Stimulated activated CD8-positive, alpha-beta memory T cell treated with anti-CD3 and anti-CD28 coated beads, Interleukin-12 subunit alpha, Interleukin-12 subunit beta, amount 100 ng/mL, for 24 hours (primary cell): ENCODE measurements around the gene PIKFYVE.
"Not testable (repeated sequence)": the region's sequence is repeated elsewhere in the genome, so short reads cannot be mapped to it uniquely, and the experiment has no call there.

Source experiments
- DNase-seq: peaks from one replicate; pipeline ENCODE4 v3.0.0-alpha.2; 2020; ENCODE audit errors: extremely low read depth

The PIKFYVE gene

DNA sequence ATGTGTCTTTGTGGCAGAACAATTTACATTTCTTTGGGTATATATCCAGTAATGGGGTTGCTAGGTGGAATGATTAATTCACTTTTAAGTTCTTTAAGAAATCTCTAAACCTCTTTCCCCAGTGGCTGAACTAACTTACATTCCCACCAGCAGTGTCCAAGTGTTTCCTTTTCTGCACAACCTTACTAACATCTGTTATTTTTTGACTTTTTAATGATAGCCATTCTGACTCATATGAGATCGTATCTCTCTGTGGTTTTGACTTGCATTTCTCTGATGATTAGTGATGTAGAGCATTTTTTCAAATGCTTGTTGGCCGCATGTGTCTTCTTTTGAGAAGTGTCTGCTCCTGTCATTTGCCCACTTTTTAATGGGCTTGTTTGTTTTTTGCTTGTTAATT, 97.4 kb downstream of the PIKFYVE start:
- DNase-seq = no peak

- no peak for DNase-seq
Observed at GRCh38 chr2:208366215-208367127, 100.4 kb downstream of the PIKFYVE start.

GRCh38 chr2:208369091-208369490, 103.0 kb downstream of the PIKFYVE start:
- DNase-seq = no peak

DNA sequence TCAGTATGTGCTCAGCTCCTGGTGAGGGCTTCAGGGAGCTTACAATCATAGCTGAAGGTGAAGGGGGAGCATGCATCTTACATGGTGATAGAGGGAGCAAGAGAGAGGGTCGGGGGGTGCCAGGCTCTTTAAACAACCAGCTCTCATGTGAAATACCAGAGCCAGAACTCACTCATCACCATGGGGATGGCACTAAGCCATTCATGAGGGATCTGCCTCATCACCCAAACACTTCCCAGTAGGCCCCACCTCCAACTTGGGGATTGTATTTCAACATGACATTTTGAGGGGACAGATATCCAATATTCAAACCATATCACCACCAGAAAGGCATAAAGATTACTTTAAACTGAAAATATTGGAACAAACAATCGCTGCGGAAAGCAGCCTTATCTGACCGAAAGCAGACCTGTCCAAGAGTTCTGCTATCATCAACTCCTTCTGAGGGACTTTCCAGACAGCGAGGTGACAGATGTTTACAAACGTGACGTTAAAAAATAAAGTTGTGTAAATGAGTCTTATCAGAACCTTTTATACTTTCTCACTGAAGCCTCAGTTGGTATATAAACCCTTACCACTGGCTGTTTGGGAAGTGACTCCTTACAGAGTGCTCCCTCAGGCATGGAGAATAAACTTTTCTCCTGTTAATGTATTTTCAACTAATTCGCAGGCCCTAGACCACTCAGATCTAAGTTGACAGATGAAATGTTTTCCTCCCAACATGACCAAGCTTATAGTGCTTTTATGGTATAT, 105.0 kb downstream of the PIKFYVE start:
- DNase-seq = no peak

GRCh38 chr2:208371634-208371935, 105.5 kb downstream of the PIKFYVE start:
- DNase-seq = no peak

DNA sequence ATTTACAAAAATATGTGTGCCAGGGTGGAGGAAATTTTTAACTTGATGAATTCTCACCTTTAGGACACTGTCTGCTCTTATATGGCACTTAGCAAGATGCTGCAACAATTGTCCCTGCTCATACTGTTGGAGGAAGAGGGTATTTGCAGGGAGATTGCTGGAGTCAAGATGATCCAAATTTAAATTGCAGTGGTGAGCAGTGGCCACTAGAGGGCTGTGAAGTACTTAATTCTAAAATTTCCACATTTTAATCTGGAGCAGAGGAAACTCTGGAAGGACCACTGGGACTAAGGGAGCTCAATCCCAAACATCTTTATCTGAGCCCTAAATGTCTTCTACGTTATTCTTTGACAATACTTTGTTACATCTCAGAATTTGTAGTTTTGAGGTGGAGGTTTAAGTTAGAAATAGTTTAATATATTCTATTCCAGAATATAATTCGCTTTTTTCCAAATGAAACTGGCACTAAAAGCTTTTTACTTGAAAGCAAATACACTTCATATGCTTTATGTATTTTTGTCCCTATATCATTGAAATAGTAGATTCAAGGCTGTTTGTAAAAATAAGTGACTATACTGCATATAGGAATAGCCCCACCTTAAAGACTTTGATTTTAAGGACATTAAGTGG, 107.5 kb downstream of the PIKFYVE start:
- no peak for DNase-seq

GRCh38 chr2:208375491-208376068, 109.5 kb downstream of the PIKFYVE start:
- DNase-seq = no peak

DNA sequence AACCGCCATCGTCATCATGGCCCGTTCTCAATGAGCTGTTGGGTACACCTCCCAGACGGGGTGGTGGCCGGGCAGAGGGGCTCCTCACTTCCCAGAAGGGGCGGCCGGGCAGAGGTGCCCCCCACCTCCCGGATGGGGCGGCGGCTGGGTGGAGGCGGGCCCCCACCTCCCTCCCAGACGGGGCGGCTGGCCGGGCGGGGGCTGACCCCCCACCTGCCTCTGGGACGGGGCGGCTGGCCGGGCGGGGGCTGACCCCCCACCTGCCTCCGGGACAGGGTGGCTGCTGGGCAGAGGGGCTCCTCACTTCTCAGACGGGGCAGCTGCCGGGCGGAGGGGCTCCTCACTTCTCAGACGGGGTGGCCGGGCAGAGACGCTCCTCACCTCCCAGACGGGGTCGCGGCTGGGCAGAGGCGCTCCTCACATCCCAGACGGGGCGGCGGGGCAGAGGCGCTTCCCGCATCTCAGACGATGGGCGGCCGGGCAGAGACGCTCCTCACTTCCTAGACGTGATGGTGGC, 111.3 kb downstream of the PIKFYVE start:
- not testable (repeated sequence) for DNase-seq

DNA sequence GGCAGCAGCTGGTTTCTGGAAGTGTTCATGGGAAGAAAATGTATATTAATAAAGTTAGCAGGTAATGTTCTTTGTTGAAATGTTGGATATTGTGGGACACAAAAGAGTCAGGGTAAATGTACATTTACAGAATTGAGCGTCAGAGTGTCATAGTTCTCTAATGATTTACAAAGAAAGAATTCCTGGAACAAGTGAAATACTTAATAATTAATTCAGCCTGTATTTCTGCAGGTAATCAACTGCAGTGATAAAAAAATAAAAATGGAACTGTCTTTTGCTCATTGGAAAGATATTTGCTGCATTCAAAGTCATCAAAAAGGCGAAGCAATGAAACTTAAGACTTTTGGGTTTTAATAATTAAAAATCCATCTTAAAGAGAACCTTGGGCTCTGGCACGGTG, 113.1 kb downstream of the PIKFYVE start:
- DNase-seq = no peak

GRCh38 chr2:208384637-208385036, 118.6 kb downstream of the PIKFYVE start:
- DNase-seq = no peak

GRCh38 chr2:208386541-208386940, 120.5 kb downstream of the PIKFYVE start:
- DNase-seq = no peak

DNA sequence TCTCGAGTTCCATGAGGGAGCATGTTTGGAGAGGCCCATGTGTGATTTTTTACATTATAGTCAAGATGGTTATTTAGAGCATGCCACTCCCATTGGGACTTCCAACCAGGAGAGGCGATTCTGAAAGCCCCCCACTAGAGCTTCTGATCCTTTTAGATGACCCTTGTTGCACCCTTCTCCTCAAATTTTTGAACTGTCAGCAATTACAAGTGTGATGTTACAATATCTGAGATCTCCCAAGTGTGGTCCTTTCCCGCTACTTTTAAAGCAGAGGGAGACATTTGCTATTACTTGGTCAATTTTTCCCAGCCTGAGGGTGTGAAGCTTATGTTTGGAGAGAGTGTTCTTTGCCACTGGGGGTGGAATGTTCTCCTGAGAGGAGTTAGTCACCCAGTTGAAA, 123.9 kb downstream of the PIKFYVE start:
- DNase-seq = no peak

DNA sequence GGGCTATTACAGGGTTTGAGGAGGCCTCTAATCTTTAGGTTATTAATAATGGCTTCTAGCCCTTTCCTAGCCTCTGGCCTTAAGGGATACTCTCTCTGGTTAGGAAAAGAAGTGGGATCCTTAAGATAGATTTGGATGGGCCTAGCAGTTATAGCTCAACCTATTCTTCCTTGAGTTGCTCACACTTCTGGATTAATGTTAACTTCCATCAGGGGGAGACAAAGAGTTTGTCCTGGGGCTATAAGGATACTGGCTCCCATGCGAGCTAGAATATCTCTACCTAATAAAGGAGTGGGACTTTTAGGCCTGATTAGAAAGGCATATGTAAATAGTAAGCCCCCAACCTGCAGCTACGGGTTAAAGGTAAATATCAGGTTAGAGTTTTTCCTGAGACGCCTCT, 126.2 kb downstream of the PIKFYVE start:
- DNase-seq = no peak

DNA sequence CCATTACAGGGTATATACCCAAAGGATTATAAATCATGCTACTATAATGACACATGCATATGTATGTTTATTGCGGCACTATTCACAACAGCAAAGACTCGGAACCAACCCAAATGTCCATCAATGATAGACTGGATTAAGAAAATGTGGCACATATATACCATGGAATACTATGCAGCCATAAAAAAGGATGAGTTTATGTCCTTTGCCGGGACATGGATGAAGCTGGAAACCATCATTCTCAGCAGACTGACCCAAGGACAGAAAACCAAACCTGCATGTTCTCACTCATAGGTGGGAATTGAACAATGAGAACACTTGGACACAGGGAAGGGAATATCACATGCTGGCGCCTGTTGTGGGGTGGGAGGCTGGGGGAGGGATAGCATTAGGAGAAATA, 130.7 kb downstream of the PIKFYVE start:
- DNase-seq = not testable (repeated sequence)

DNA sequence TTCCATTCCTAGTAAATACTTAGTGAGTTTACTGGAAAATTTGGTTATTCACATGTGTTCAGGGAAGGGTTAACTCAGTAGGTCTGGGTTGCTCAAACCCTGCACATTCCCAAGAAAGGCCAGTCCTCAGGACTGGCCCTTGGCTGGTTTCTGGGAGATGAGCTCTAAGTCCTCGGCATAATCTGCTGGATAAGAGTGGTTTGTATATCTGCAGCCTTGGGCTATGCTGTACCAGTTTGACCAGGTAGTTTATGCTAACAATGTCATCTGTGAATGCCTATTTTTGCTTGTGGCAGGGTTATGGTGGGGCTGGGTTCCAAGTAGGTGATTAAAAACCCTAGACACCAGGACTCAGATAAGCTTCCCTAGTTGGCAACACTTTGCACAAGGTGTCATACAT, 133.1 kb downstream of the PIKFYVE start:
- DNase-seq = no peak

GRCh38 chr2:208406474-208407451, 140.7 kb downstream of the PIKFYVE start, which contains the start of gene PTH2R:
PTH2R (plus strand) TSS chr2:208406792; CDS start chr2:208407044, 252 bp downstream.
- no peak for DNase-seq

DNA sequence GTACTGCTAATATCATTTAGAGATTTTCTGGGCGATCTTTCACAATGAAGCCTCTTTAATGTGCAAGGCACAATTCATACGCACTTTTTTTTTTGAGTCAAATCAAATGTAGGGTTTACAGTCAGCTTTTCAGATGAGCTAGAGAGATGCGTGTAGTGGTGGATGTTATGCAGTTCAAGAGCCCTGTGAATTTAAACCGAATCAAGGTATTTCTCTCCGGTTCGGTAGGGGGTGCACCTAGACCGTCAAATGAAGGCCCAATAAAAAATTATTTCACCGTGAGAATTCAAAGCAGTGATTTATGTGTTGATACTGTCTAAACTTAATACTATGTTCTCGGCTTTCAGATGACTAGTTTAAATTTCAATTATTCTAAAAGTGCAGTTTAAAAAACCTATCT, 141.6 kb downstream of the PIKFYVE start:
- no peak for DNase-seq
